Measurements from ENCODE around the gene CDV3.
A peak's percentile ranks its signal among the peaks of the same experiment; 100 is the strongest.

The CDV3 gene

DNA sequence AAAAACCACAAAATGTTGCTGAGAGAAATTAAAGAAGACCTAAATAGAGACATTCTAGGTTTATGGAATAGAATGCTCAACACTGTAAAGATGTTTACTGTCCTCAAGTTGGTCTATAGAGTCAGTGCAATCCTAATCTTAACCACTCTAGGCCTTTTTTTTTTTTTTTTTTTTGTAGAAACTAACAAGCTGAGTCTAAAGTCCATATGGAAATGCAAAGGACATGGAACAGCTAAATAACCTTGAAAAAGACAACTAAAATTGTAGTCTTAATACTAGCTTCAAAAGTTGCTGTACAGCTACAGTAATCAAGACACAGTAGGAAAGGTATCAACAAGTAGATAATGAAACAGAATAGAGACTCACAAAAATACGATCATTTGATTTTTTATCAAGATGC, 32.9 kb downstream of the CDV3 start:
- TF ChIP-seq, protein P1, sequence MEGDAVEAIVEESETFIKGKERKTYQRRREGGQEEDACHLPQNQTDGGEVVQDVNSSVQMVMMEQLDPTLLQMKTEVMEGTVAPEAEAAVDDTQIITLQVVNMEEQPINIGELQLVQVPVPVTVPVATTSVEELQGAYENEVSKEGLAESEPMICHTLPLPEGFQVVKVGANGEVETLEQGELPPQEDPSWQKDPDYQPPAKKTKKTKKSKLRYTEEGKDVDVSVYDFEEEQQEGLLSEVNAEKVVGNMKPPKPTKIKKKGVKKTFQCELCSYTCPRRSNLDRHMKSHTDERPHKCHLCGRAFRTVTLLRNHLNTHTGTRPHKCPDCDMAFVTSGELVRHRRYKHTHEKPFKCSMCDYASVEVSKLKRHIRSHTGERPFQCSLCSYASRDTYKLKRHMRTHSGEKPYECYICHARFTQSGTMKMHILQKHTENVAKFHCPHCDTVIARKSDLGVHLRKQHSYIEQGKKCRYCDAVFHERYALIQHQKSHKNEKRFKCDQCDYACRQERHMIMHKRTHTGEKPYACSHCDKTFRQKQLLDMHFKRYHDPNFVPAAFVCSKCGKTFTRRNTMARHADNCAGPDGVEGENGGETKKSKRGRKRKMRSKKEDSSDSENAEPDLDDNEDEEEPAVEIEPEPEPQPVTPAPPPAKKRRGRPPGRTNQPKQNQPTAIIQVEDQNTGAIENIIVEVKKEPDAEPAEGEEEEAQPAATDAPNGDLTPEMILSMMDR (IDR thresholded peaks at IDR 0.05; ENCODE audit: low read depth, low read length, missing control alignments), result no peak
- no peak for DNase-seq (ENCODE audit: low read depth)
- no peak overlapping the region for H3K4me3 ChIP-seq (ENCODE audit: low read depth, low read length)

DNA sequence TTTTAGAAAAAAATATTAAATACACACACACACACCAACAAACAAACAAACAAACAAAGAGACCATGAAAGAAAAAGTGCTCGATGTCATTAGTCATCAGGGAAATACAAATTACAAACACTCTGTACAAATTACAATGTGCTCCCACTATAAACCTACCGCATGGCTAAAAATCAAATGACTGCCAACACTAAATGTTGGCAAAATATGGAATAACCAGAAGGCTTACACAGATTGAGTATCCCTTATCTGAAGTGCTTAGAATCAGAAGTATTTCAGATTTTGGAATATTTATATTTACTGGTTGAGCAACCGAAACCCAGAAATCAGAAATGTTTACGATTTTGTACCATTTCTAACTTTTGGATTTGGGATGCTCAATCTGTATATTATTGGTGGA, 33.4 kb downstream of the CDV3 start:
- no peak overlapping the region for H3K4me3 ChIP-seq (ENCODE audit: low read depth, low read length)
- TF ChIP-seq, protein P1 (IDR thresholded peaks at IDR 0.05; ENCODE audit: low read depth, low read length, missing control alignments), result no peak
- DNase-seq (ENCODE audit: low read depth), result no peak

DNA sequence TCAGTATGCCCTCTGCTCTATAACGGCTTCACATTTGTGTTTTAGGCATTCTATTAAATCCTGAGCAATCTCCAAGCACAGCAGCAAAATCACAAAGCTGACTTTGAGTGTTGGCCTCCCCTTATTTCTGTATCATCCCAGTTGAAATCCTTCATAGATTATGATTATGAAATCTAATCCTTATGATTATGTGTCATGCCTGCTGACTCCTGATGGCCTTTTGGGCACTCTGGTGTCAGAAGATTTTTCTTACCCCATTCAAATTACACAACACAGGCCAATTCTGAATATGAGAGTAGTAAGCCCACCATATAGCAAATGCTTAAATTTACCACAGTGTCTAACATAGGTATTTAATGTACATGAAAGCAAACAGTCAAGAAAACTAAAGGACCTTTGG, 34.3 kb downstream of the CDV3 start:
- H3K4me3 ChIP-seq (ENCODE audit: low read depth, low read length), result no peak overlapping the region
- no peak for DNase-seq (ENCODE audit: low read depth)
- TF ChIP-seq, protein P1 (IDR thresholded peaks at IDR 0.05; ENCODE audit: low read depth, low read length, missing control alignments), result no peak

DNA sequence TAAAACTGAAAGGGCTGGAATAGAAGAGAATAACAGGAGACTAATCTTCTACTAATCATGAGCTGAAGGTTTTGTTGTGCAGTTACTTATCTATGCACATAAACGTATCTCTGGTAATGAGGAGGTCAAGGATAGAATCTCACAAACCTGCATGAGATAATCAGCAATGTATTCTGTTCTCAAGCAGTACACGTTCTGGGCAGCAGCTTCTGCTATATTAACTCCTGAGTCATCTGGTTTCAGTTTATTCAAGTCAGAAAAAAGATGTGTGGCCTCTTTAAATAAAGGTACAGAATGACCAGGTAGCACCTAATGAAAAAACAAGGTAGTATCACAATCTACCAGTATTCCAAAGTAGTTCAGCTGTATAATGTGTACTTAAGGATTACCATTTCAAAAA, 34.9 kb downstream of the CDV3 start:
- TF ChIP-seq, protein P1 (IDR thresholded peaks at IDR 0.05; ENCODE audit: low read depth, low read length, missing control alignments), result no peak
- no peak for DNase-seq (ENCODE audit: low read depth)
- H3K4me3 ChIP-seq (ENCODE audit: low read depth, low read length), result no peak overlapping the region

DNA sequence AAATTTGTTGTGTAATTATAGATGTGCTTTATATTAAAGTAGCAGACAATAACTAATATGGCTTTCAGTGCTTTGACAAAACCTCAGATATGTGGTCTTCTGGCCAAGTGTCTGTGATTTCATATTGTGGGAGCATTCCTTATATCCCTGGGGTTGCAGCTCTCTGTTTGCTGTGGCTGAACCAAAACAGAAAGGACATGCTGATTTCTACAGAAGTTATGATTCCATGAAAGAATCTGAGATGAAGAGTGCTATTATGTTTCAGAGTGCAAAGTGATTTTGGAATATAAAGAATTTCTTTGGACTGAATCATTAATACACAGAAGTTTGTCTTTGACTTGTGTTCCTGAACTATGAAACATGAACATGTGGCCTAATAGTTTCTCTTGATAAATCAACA, 36.5 kb downstream of the CDV3 start:
- TF ChIP-seq, protein P1 (IDR thresholded peaks at IDR 0.05; ENCODE audit: low read depth, low read length, missing control alignments), result no peak
- DNase-seq (ENCODE audit: low read depth), result no peak
- H3K4me3 ChIP-seq (ENCODE audit: low read depth, low read length), result no peak overlapping the region

DNA sequence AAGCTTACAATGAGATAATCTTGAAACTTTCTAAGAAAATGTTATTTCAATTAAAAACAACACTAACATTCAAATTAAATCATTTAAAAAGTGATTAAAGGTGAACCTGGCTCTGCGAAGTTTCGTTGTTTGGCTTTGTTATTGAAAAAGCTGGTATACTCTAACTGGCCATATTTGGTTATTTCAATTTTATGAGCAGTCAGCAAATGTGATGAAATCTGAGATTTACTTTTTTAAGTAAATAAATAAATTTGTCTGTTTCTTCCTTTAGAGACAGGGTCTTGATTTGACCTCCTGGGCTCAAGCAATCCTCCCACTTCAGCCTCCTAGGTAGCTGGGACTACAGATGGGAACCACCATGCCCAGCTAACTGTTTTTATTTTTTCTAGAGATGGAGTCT, 38.0 kb downstream of the CDV3 start:
- DNase-seq (ENCODE audit: low read depth), result no peak
- TF ChIP-seq, protein P1 (IDR thresholded peaks at IDR 0.05; ENCODE audit: low read depth, low read length, missing control alignments), result no peak

DNA sequence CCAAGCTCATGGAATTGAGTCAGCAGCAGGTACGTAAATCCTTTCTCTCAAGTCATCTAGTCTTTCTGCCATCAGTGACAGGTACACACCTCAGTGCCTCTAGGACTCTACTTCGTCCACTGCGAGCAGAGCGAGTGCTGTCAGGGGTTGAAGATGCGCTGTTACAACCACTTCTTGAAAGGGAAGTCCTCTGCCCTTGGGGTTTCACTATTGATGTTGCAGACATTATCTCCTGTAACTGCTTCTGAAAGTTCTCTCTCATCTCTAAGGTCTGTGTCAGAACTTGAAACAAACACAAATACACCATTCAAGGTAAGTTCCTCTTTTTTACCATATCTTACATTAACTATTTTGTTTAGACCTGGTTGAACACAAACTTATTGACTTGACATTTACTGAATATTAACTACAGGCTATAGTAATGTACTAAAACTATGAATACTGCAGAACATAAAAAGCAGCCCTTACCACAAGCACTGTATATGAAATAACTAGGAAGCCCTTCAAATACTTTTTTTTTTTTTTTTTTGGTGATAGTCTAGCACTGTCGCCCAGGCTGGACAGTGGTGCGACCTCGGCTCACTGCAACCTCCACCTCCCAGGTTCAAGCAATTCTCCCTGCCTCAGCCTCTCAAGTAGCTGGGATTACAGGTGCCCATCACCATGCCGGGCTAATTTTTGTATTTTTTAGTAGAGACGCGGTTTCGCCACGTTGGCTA, 46.7 kb downstream of the CDV3 start:
- TF ChIP-seq, protein P1 (IDR thresholded peaks at IDR 0.05; ENCODE audit: low read depth, low read length, missing control alignments), result no peak
- peak; percentile 95 for DNase-seq (ENCODE audit: low read depth)
- no peak overlapping the region for H3K4me3 ChIP-seq (ENCODE audit: low read depth, low read length)

More for the DNA sequence above, 38.0 kb downstream of the CDV3 start:
- H3K4me3 ChIP-seq (ENCODE audit: low read depth, low read length), result no peak overlapping the region

Data from GM12864 (cell line).